Measurements from ENCODE around the gene SESN1.

Gene SESN1

GRCh38 chr6:108955329-108955949 lies 139.2 kb downstream of the SESN1 start:
- no peak for DNase-seq

GRCh38 chr6:108953681-108954080 lies 141.0 kb downstream of the SESN1 start:
- DNase-seq = no peak

GRCh38 chr6:108952776-108953486 lies 141.7 kb downstream of the SESN1 start:
- no peak for DNase-seq

GRCh38 chr6:108951351-108951953 lies 143.2 kb downstream of the SESN1 start:
- no peak for DNase-seq

GRCh38 chr6:108948181-108948661 lies 146.4 kb downstream of the SESN1 start:
- DNase-seq = peak; percentile 76

GRCh38 chr6:108947114-108947854 lies 147.4 kb downstream of the SESN1 start:
- DNase-seq = peak; percentile 91

GRCh38 chr6:108946695-108947094 lies 148.0 kb downstream of the SESN1 start:
- no peak for DNase-seq

- no peak for DNase-seq
Observed at GRCh38 chr6:108945681-108946159, 148.9 kb downstream of the SESN1 start.

- DNase-seq = no peak
Observed at GRCh38 chr6:108944707-108945680, 149.7 kb downstream of the SESN1 start.

- no peak for DNase-seq
Observed at GRCh38 chr6:108944071-108944470, 150.6 kb downstream of the SESN1 start.

GRCh38 chr6:108942556-108943492 lies 151.8 kb downstream of the SESN1 start:
- DNase-seq = no peak

- no peak for DNase-seq
Observed at GRCh38 chr6:108941859-108942258, 152.8 kb downstream of the SESN1 start.

GRCh38 chr6:108941281-108941680 lies 153.4 kb downstream of the SESN1 start:
- no peak for DNase-seq

- DNase-seq = no peak
Observed at GRCh38 chr6:108940741-108941140, 153.9 kb downstream of the SESN1 start.

GRCh38 chr6:108937170-108937569 lies 157.5 kb downstream of the SESN1 start:
- no peak for DNase-seq
